ENCODE measurements around the gene RASAL2.

- TF ChIP-seq POLR2AphosphoS5 (IDR thresholded peaks at IDR 0.05), result no peak
- TF ChIP-seq CTCF (IDR thresholded peaks at IDR 0.05 in 8 of 11, conservative IDR thresholded peaks at IDR 0.05 in 3 of 11), result no peak
- no peak for TF ChIP-seq POLR2A (IDR thresholded peaks at IDR 0.05)
These were observed 311.2 kb downstream of the RASAL2 start for GRCh38 chr1:178405137-178405536.

All from spleen (tissue), 7 donors.